Measurements from ENCODE around the gene MNDA.
"Not testable (repeated sequence)": the region's sequence is repeated elsewhere in the genome, so short reads cannot be mapped to it uniquely, and the experiment has no call there.

Gene MNDA

DNA sequence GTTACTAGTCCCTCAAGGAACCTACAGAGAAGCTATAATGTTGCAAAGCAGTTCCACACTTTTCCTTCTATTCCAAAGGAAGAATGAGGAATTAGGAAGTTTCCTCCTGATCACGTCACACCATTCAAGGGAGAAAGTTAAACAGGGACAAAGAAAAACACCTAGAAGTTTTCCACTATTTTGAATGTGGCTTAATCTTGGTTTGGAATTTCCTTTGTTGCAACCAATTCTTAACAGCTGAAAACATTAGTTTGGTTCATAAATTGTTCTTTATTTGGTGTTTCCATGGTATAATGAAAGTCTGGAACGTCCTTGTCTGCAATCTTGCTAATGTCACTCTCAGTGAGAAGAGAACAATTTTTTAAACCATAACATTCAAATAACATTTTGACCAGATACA is 8.4 kb downstream of the MNDA start:
- no peak for DNase-seq (ENCODE audit: low read depth)

GRCh38 chr1:158840236-158840635 is 9.1 kb downstream of the MNDA start:
- DNase-seq (ENCODE audit: low read depth), result no peak

DNA sequence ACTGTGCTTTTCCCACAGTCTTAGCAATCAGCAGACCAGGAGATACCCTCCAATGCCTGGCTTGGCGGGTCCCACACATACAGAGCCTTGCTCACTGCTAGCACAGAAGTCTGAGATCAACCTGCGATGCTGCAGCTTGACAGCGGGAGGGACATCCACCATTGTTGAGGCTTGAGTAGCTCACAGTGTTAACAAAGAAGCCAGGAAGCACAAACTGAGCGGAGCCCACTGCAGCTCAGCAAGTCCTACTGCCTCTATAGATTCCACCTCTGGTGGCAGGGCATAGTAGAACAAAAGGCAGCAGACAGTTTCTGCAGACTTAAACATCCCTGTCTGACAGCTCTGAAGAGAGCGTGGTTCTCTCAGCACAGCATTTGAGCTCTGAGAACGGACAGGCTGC is 33.4 kb downstream of the MNDA start:
- DNase-seq (ENCODE audit: low read depth), result no peak

GRCh38 chr1:158870438-158870837 is 39.3 kb downstream of the MNDA start:
- not testable (repeated sequence) for DNase-seq (ENCODE audit: low read depth)

GRCh38 chr1:158873141-158873540 is 42.0 kb downstream of the MNDA start:
- no peak for DNase-seq (ENCODE audit: low read depth)

DNA sequence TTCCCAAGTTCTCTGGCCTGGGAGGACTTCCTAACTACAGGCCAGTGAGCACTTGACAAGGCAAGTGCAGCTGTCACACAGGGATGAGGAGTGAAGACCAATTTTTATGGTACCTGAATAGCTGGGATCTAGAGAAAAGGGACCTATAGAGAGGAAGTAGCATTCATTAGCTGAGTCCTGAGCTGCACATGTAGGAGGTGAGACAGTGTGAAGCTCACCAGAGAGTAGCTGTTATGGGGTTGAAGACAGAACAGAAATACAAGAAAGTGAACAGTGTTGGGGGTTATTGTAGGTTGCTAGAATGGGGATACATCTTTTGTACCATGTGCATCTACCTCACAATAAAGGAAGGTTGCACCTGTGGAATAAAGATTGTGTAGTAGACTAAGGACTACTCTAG is 62.5 kb downstream of the MNDA start:
- no peak for DNase-seq (ENCODE audit: low read depth)

GRCh38 chr1:158898722-158899121 is 67.6 kb downstream of the MNDA start:
- no peak for DNase-seq (ENCODE audit: low read depth)

Data from activated gamma-delta T cell treated with anti-CD3 and anti-CD28 coated beads, Interleukin-2, amount 50 U/mL, for 16 hours (primary cell).